ENCODE data around the gene ANTXRL.
"Not testable (repeated sequence)": the region's sequence is repeated elsewhere in the genome, so short reads cannot be mapped to it uniquely, and the experiment has no call there.

ANTXRL gene

GRCh38 chr10:46330894-46331293 is 44.1 kb downstream of the ANTXRL start:
- TF ChIP-seq GATA2 (IDR thresholded peaks at IDR 0.05; ENCODE audit: low read depth, low read length) (no peak), GATA3 (IDR thresholded peaks at IDR 0.05; ENCODE audit: low read depth, low read length) (no peak)

- TF ChIP-seq GATA2, GATA3 (IDR thresholded peaks at IDR 0.05; ENCODE audit: low read depth, low read length): not testable (repeated sequence)
Observed at GRCh38 chr10:46375406-46375805, 88.6 kb downstream of the ANTXRL start, which contains the start of gene ANXA8L1. ANXA8L1 (plus strand) TSS chr10:46375776; CDS start chr10:46375852, 76 bp downstream.

Data from SH-SY5Y (cell line).